HepG2 (cell line): ENCODE data around the gene H19. TPM values are rescaled to one million over a fixed set of nuclear protein-coding genes. Genes with fewer than 3 reads are reported as not detected.

Source experiments
- ATAC-seq: fragments of 200-7000 bp; cut with Tn5 transposase; 3 replicates; pipeline ENCODE4 v1.9.1; 2020; ENCODE audit warnings: mild to moderate bottlenecking, moderate library complexity
- BruUV-seq: library from RNA; stranded (reverse); fragments of 400-500 nt; replicated peaks from 2 replicates; lab custom pipeline; 2021; lab: Mats Ljungman, UMichigan
- CTCF ChIA-PET: fragments of 300-600 bp; formaldehyde crosslinking; extraction: SDS; loops from one replicate; lab custom pipeline; 2021; ENCODE audit warnings: low total read pairs, inconsistent platforms, low intra/inter-chr PET ratio; lab: Yijun Ruan, JAX
- POLR2A ChIA-PET: fragments of 350-600 bp; sonication (Branson Sonifier 250); formaldehyde crosslinking; loops from one replicate; lab custom pipeline; 2020; ENCODE audit warnings: antibody characterized with exemption, inconsistent platforms; lab: Yijun Ruan, JAX
- DNase-seq: peaks from one replicate; pipeline ENCODE4 v3.0.0-alpha.2; 2015; ENCODE audit warnings: low spot score
- FAIRE-seq: peaks from 3 replicates; lab custom pipeline; 2011; peaks lifted over from hg19 to GRCh38; lab: Jason Lieb, UNC
- H2AFZ ChIP-seq: one replicate; pipeline ENCODE4 v1.6.1; 2011; ENCODE audit warnings: low read length, inconsistent platforms
- H3K27ac ChIP-seq: fragments of 300-600 bp; 3 replicates; pipeline ENCODE4 v1.8.0; 2011; ENCODE audit warnings: mixed run types, mild to moderate bottlenecking, mixed read lengths, low read length, inconsistent platforms; ENCODE audit not compliant: insufficient read depth; ENCODE audit errors: extremely low read length
- H3K27me3 ChIP-seq, 2 experiments: fragments of 200-600 bp in 1 of 2; 2 replicates in 1 of 2; 3 replicates in 1 of 2; pipeline versions ENCODE4 v1.6.0 to v1.8.0; 2011; ENCODE audit warnings: low read length in 2 of 2, mild to moderate bottlenecking in 2 of 2, moderate library complexity in 2 of 2, inconsistent platforms in 1 of 2; ENCODE audit not compliant: insufficient read depth in 2 of 2, control insufficient read depth in 1 of 2
- H3K36me3 ChIP-seq, 2 experiments: fragments of 200-600 bp in 1 of 2; replicated peaks in 1 of 2; 2 replicates in 1 of 2; 3 replicates in 1 of 2; pipeline versions ENCODE4 v1.5.1 to v1.8.0; 2011; ENCODE audit warnings: low read length in 2 of 2, inconsistent platforms in 1 of 2; ENCODE audit not compliant: insufficient read depth in 2 of 2, control insufficient read depth in 1 of 2
- H3K4me1 ChIP-seq: 2 replicates; pipeline ENCODE4 v1.5.1; 2012; ENCODE audit warnings: low read length, inconsistent platforms; ENCODE audit not compliant: insufficient read depth
- H3K4me2 ChIP-seq: 2 replicates; pipeline ENCODE4 v1.6.0; 2011; ENCODE audit warnings: low read depth, low read length, inconsistent platforms
- H3K4me3 ChIP-seq, 3 experiments: fragments of 200-600 bp in 1 of 3; sonication (generic), shearing (Covaris generic) in 1 of 3; replicated peaks in 1 of 3; 2 replicates each; pipeline ENCODE4 v1.5.1; 2011 to 2016; ENCODE audit warnings: low read length in 3 of 3, inconsistent platforms in 2 of 3, low read depth in 2 of 3, mild to moderate bottlenecking in 2 of 3, control low read depth in 1 of 3, mixed read lengths in 1 of 3; ENCODE audit not compliant: insufficient read depth in 1 of 3
- H3K79me2 ChIP-seq: one replicate; pipeline ENCODE4 v1.6.1; 2011; ENCODE audit warnings: low read length, inconsistent platforms; ENCODE audit not compliant: insufficient read depth
- H3K9ac ChIP-seq: 2 replicates; pipeline ENCODE4 v1.6.0; 2011; ENCODE audit warnings: mild to moderate bottlenecking, low read depth, low read length, inconsistent platforms; ENCODE audit not compliant: insufficient read depth
- H3K9me3 ChIP-seq: 2 replicates; pipeline ENCODE4 v1.5.1; 2012; ENCODE audit warnings: mild to moderate bottlenecking, low read length
- H4K20me1 ChIP-seq: 2 replicates; pipeline ENCODE4 v1.6.0; 2011; ENCODE audit warnings: inconsistent platforms, mild to moderate bottlenecking, low read length, moderate library complexity; ENCODE audit not compliant: insufficient read depth
- ARID3A ChIP-seq: IDR thresholded peaks from 2 replicates; pipeline ENCODE4 v1.6.1; 2012; ENCODE audit warnings: low read depth, low read length, improper control_type of control experiment
- CERS6 ChIP-seq: sonication (generic); formaldehyde crosslinking; IDR thresholded peaks from 2 replicates; pipeline ENCODE4 v1.5.0; 2020; ENCODE audit warnings: missing genetic modification reagents
- GLI4 ChIP-seq: sonication (generic); formaldehyde crosslinking; IDR thresholded peaks from 2 replicates; pipeline ENCODE4 v1.5.1; 2020; ENCODE audit warnings: missing genetic modification reagents, mild to moderate bottlenecking, moderate library complexity, borderline replicate concordance
- NCOA2 ChIP-seq: sonication (generic); formaldehyde crosslinking; IDR thresholded peaks from 2 replicates; pipeline ENCODE4 v1.8.0; 2022; ENCODE audit warnings: inconsistent platforms
- PCBP1 ChIP-seq: fragments of 200-400 bp; formaldehyde crosslinking; IDR thresholded peaks from 2 replicates; pipeline ENCODE4 v1.6.1; 2017; ENCODE audit warnings: mild to moderate bottlenecking, low read depth, low read length, borderline replicate concordance
- TP53 ChIP-seq: sonication (generic); formaldehyde crosslinking; conservative IDR thresholded peaks from 2 replicates; pipeline ENCODE4 v1.4.0; 2020; ENCODE audit warnings: missing genetic modification reagents
- ZFP1 ChIP-seq: IDR thresholded peaks from 2 replicates; pipeline ENCODE4 v1.6.1; 2016
- WGBS: methylation state at CpG from one replicate; pipeline ENCODE4 v1.1.6; 2017; ENCODE audit warnings: low lambda C conversion rate; 5-methylcytosine and 5-hydroxymethylcytosine counted together
- in situ Hi-C: cut with HindIII; loops from 2 replicates; pipeline ENCODE4 v1.10.0; 2017; ENCODE audit warnings: low pct_unique_long_range_greater_than_20kb; ENCODE audit not compliant: extremely low pct_ligation_motif_present
- intact Hi-C: fragments of 100-400 bp; cut with micrococcal nuclease; formaldehyde crosslinking; loops from one replicate; pipeline ENCODE4 v1.10.0; 2022; ENCODE audit not compliant: unreplicated experiment
- polyA plus RNA-seq, 8 experiments: library from polyadenylated mRNA; depleted of rRNA in 3 of 8; stranded (reverse) in 7 of 8; unstranded in 1 of 8; fragments of >200 nt; fragmentation: Illumina TruSeq in 4 of 8; extraction: Trizol in 4 of 8; gene quantifications; 2 replicates each; pipeline versions ENCODE4 v1.2.1 to v1.2.3, GENCODE V29; 2011 to 2016; ENCODE audit warnings: low read depth in 4 of 8, missing spikeins in 1 of 8, mixed read lengths in 1 of 8; ENCODE audit not compliant: insufficient read depth in 1 of 8
- total RNA-seq, 5 experiments: library from RNA; depleted of rRNA; stranded (reverse); fragments of >200 nt; fragmentation: Illumina TruSeq; extraction: Trizol; gene quantifications; 2 replicates each; pipeline ENCODE4 v1.2.3, GENCODE V29; 2016; ENCODE audit warnings: low read depth in 1 of 5

Gene H19
- total and polyA plus RNA-seq, 2 of the 13 experiments (the other 11 are each of a cell fraction or from before 2014, with no cell fraction given), result 1.2 to 2.4 TPM

GRCh38 chr11:2039198-2039759 lies 41.6 kb upstream of the H19 start:
- BruUV-seq, result no TSS peak
- ATAC-seq, result peak; percentile 55

More at GRCh38 chr11:2039198-2039759, 41.6 kb upstream of the H19 start:
- in situ Hi-C loops, result no loop called here
- POLR2A ChIA-PET, result interaction anchor here (0.7 to 8.1 kb wide), 9 partner anchors 12 to 111 kb away, joined by 3 to 98 read pairs (median 4); no protein-coding TSS in a partner anchor
- Histone ChIP-seq H3K9ac (no peak overlapping the region), H3K4me1 (no peaks in the 10 kb centered on the region), H3K4me3 (no peak overlapping the region), H3K27me3 (no peaks in the 10 kb centered on the region), H2AFZ (no peak overlapping the region), H3K4me2 (no peak overlapping the region), H3K9me3 (no peaks in the 10 kb centered on the region), H3K27ac (no peak overlapping the region), H3K79me2 (no peaks in the 10 kb centered on the region), H3K36me3 (no peaks in the 10 kb centered on the region), H4K20me1 (no peaks in the 10 kb centered on the region)
- DNase-seq (no peak), FAIRE-seq (no peak)
- TF ChIP-seq TP53 (CRISPR knock-in tag) (no peak), ZFP1 (CRISPR knock-in tag) (no peak), NCOA2 (no peak), PCBP1 (no peak), GLI4 (no peak), ARID3A (no peak), CERS6 (no peak)
- CTCF ChIA-PET, result no interaction called here
- no CpG with 5 or more reads among the region's 20 CpGs for WGBS
- intact Hi-C loops, result no loop called here
